Pancreas (tissue), 10 donors: Measurements from ENCODE around the gene CEP72. TPM values are rescaled to one million over a fixed set of nuclear protein-coding genes. Genes with fewer than 3 reads are reported as not detected.
A peak's percentile ranks its signal among the peaks of the same experiment; 100 is the strongest.
"Not testable (repeated sequence)": the region's sequence is repeated elsewhere in the genome, so short reads cannot be mapped to it uniquely, and the experiment has no call there.

Source experiments
- ATAC-seq, 4 donors: fragments of 200-7000 bp; cut with Tn5 transposase; one replicate each; pipeline versions ENCODE4 v1.8.0 to v1.9.1; 2020; ENCODE audit warnings: mild to moderate bottlenecking in 4 of 4, moderate library complexity in 4 of 4
- DNase-seq, 6 donors: peaks; one replicate each; pipeline ENCODE4 v3.0.0-alpha.2; 2020
- FAIRE-seq: peaks from 2 replicates; lab custom pipeline; 2012; peaks lifted over from hg19 to GRCh38; lab: Jason Lieb, UNC
- H3K27ac ChIP-seq, 4 donors: fragments of 200-600 bp; sonication (generic); 1 replicate in 3 of 4; 2 replicates in 1 of 4; pipeline versions ENCODE4 v1.5.0 to v1.8.0; 2020
- H3K27me3 ChIP-seq, 4 donors: fragments of 200-600 bp; one replicate each; pipeline ENCODE4 v1.8.0; 2021
- H3K36me3 ChIP-seq, 3 donors: fragments of 200-600 bp; sonication (generic) in 1 of 3; one replicate each; pipeline versions ENCODE4 v1.5.0 to v1.8.0; 2020 to 2021
- H3K4me1 ChIP-seq, 3 donors: fragments of 200-600 bp; one replicate each; pipeline ENCODE4 v1.8.0; 2021
- H3K4me3 ChIP-seq, 4 donors: fragments of 200-600 bp; sonication (generic) in 2 of 4; one replicate each; pipeline versions ENCODE4 v1.5.0 to v1.8.0; 2020 to 2021
- H3K9me3 ChIP-seq, 4 donors: fragments of 200-600 bp; one replicate each; pipeline ENCODE4 v1.8.0; 2021
- CTCF ChIP-seq, 4 donors: fragments of 200-600 bp; sonication (generic) in 3 of 4; IDR thresholded peaks; one replicate each; pipeline versions ENCODE4 v1.5.0 to v1.8.0; 2021; ENCODE audit warnings: antibody characterized with exemption in 4 of 4
- WGBS, 2 donors: extraction: QIAGEN DNeasy Blood & Tissue Kit; methylation state at CpG; one replicate each; pipeline ENCODE4 v1.1.7; 2013; 5-methylcytosine and 5-hydroxymethylcytosine counted together
- intact Hi-C, 3 donors: fragments of 100-400 bp; cut with DNase I; formaldehyde crosslinking; loops; one replicate each; pipeline versions ENCODE4 v1.11.1 to v1.14.2; 2022
- polyA plus RNA-seq, 2 donors: library from polyadenylated mRNA; stranded (reverse); fragments of 200-250 nt; gene quantifications; one replicate each; pipeline ENCODE4 v1.2.3, GENCODE V29; 2013
- total RNA-seq, 6 donors: library from RNA; stranded (reverse); fragmentation: NEBNext Ultra II Directional in 4 of 6; extraction: Animal tissue kit (Norgen Biotek cat#: 25700) in 4 of 6; gene quantifications; one replicate each; pipeline versions ENCODE4 v1.2.1 to v1.2.4, GENCODE V29; 2021 to 2023
- donor health status: healthy with polysubstance abuse.
- donor health status: DM: no; HTN: no; CAD: no; lungs with moderate emphysema.
- donor health status: DM: no; HTN: no; CAD: no.
- donor health status: control.
- donor health status: control.
- donor health status: Bipolar disorder and iron deficiency.
- donor health status: DM: yes; HTN: yes; CAD: no.
- donor health status: DM: no; HTN: no; CAD: no.
- donor health status: DM: no; HTN: no; CAD: no.
- donor health status: DM: yes; HTN: yes; CAD: no.

The CEP72 gene
- total and polyA plus RNA-seq, 8 donors: 3.5 to 7.5 (median 4.6) TPM

- no peaks in the 10 kb centered on the region for H3K27me3 ChIP-seq
- 90 to 92% methylated on average over 48 of the region's 48 CpGs for WGBS, 2 donors
- H3K36me3 ChIP-seq: no peaks in the 10 kb centered on the region
- FAIRE-seq (no peak), DNase-seq (peak in 1 of 6 donors; percentile 22), ATAC-seq (no peak)
- intact Hi-C loops: no loop called here
- no peaks in the 10 kb centered on the region for H3K9me3 ChIP-seq
- peaks cover 7 to 14% (median 11%) of the 10 kb centered on the region in 3 donors for H3K4me1 ChIP-seq
- H3K27ac ChIP-seq: no peak overlapping the region
- TF ChIP-seq CTCF (IDR thresholded peaks at IDR 0.05): no peak
- H3K4me3 ChIP-seq: no peak overlapping the region
Measured at GRCh38 chr5:676699-677076, 64.5 kb downstream of the CEP72 start.

- DNase-seq (peak in 2 of 6 donors; percentile 23 to 70), FAIRE-seq (no peak), ATAC-seq (no peak)
- WGBS, 2 donors: 86% methylated on average over 42 to 44 of the region's 44 CpGs
- H3K4me3 ChIP-seq: no peak overlapping the region
- H3K27me3 ChIP-seq: no peaks in the 10 kb centered on the region
- intact Hi-C loops: no loop called here
- no peaks in the 10 kb centered on the region for H3K36me3 ChIP-seq
- H3K4me1 ChIP-seq: peaks cover 3 to 9% (median 7%) of the 10 kb centered on the region in 3 donors
- no peak overlapping the region for H3K27ac ChIP-seq
- no peaks in the 10 kb centered on the region for H3K9me3 ChIP-seq
- TF ChIP-seq CTCF (IDR thresholded peaks at IDR 0.05): no peak
Measured at GRCh38 chr5:677131-678101, 65.3 kb downstream of the CEP72 start.

GRCh38 chr5:678521-678920, 66.4 kb downstream of the CEP72 start:
- H3K4me1 ChIP-seq, ATAC-seq, H3K27ac ChIP-seq, H3K27me3 ChIP-seq, intact Hi-C loops, H3K9me3 ChIP-seq, H3K36me3 ChIP-seq, H3K4me3 ChIP-seq, FAIRE-seq: not testable (repeated sequence)
- peak in 2 of 6 donors; percentile 18 to 73 for DNase-seq
- 86 to 89% methylated on average over 9 to 16 of the region's 16 CpGs for WGBS, 2 donors

- H3K4me3 ChIP-seq, H3K4me1 ChIP-seq, FAIRE-seq, H3K36me3 ChIP-seq, H3K27me3 ChIP-seq, intact Hi-C loops, ATAC-seq, H3K27ac ChIP-seq, H3K9me3 ChIP-seq: not testable (repeated sequence)
- peak in 2 of 6 donors; percentile 20 to 46 for DNase-seq
- WGBS, 2 donors: 82 to 86% methylated on average over 11 to 16 of the region's 17 CpGs
Measured at GRCh38 chr5:679166-679895, 67.2 kb downstream of the CEP72 start.

GRCh38 chr5:680118-680795, 68.1 kb downstream of the CEP72 start:
- not testable (repeated sequence) for H3K36me3 ChIP-seq, ATAC-seq, H3K4me1 ChIP-seq, H3K4me3 ChIP-seq, FAIRE-seq, H3K27me3 ChIP-seq, DNase-seq, H3K27ac ChIP-seq, H3K9me3 ChIP-seq
- intact Hi-C loops: loop anchor here in 1 of 3 donors (10.0 kb wide), 1 partner anchor 95 kb away; no protein-coding TSS in a partner anchor
- 71 to 100% methylated on average over 3 to 13 of the region's 32 CpGs for WGBS, 2 donors

GRCh38 chr5:680836-681235, 68.7 kb downstream of the CEP72 start:
- H3K36me3 ChIP-seq, ATAC-seq, H3K4me1 ChIP-seq, H3K27me3 ChIP-seq, H3K4me3 ChIP-seq, H3K9me3 ChIP-seq, H3K27ac ChIP-seq, FAIRE-seq: not testable (repeated sequence)
- intact Hi-C loops: loop anchor here in 1 of 3 donors (10.0 kb wide), 1 partner anchor 94 kb away; no protein-coding TSS in a partner anchor
- peak in 1 of 6 donors; percentile 32 for DNase-seq
- WGBS, 2 donors: 89 to 90% methylated on average over 13 of the region's 13 CpGs

GRCh38 chr5:681317-682191, 69.4 kb downstream of the CEP72 start:
- H3K27me3 ChIP-seq, H3K9me3 ChIP-seq, H3K4me3 ChIP-seq, FAIRE-seq, H3K36me3 ChIP-seq, H3K4me1 ChIP-seq, H3K27ac ChIP-seq: not testable (repeated sequence)
- intact Hi-C loops: loop anchor here in 1 of 3 donors (10.0 kb wide), 1 partner anchor 93 kb away; no protein-coding TSS in a partner anchor
- peak in 2 of 4 donors; percentile 23 to 58 for ATAC-seq
- peak in 2 of 6 donors; percentile 19 to 58 for DNase-seq
- WGBS, 2 donors: 83 to 88% methylated on average over 15 to 17 of the region's 17 CpGs

- intact Hi-C loops: loop anchor here in 1 of 3 donors (10.0 kb wide), 1 partner anchor 93 kb away; no protein-coding TSS in a partner anchor
- 80 to 93% methylated on average over 1 to 3 of the region's 3 CpGs for WGBS, 2 donors
- not testable (repeated sequence) for FAIRE-seq
Measured at GRCh38 chr5:682216-682615, 70.1 kb downstream of the CEP72 start.

More at GRCh38 chr5:682216-682615, 70.1 kb downstream of the CEP72 start:
- H3K27ac ChIP-seq, H3K27me3 ChIP-seq, H3K4me1 ChIP-seq, ATAC-seq, H3K9me3 ChIP-seq, H3K4me3 ChIP-seq, H3K36me3 ChIP-seq: not testable (repeated sequence)
- peak in 1 of 6 donors; percentile 34 for DNase-seq
